ENCODE measurements around the gene PTPDC1.

The PTPDC1 gene, protein sequence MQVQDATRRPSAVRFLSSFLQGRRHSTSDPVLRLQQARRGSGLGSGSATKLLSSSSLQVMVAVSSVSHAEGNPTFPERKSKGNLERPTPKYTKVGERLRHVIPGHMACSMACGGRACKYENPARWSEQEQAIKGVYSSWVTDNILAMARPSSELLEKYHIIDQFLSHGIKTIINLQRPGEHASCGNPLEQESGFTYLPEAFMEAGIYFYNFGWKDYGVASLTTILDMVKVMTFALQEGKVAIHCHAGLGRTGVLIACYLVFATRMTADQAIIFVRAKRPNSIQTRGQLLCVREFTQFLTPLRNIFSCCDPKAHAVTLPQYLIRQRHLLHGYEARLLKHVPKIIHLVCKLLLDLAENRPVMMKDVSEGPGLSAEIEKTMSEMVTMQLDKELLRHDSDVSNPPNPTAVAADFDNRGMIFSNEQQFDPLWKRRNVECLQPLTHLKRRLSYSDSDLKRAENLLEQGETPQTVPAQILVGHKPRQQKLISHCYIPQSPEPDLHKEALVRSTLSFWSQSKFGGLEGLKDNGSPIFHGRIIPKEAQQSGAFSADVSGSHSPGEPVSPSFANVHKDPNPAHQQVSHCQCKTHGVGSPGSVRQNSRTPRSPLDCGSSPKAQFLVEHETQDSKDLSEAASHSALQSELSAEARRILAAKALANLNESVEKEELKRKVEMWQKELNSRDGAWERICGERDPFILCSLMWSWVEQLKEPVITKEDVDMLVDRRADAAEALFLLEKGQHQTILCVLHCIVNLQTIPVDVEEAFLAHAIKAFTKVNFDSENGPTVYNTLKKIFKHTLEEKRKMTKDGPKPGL

GRCh38 chr9:94084314-94084713, at the start of gene PTPDC1:
Gene PTPDC1 (plus strand): TSS chr9:94084464. CDS start chr9:94084531, 67 bp downstream.
- peak; percentile 83 for DNase-seq

DNA sequence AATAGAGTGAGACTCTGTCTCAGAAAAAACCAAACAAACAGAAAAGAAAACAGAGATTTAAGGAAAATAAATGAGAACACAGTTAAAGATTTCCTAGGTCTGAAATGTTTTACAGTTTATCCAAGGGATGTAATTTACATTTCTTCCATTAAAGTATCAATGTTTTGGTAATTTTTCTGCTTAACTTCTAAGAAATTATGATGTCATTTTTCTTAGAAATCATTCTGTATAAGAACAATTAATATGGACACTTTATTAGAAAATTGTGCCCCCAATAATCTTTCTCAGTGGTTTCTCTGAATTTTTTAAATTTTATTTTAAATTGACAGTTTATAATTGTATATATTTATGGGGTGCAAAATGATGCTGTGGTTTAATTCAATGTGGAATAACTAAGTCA, 49.8 kb upstream of the PTPDC1 start:
- no peak for DNase-seq

- DNase-seq = no peak
Observed at GRCh38 chr9:94039786-94040185, 44.5 kb upstream of the PTPDC1 start.

DNA sequence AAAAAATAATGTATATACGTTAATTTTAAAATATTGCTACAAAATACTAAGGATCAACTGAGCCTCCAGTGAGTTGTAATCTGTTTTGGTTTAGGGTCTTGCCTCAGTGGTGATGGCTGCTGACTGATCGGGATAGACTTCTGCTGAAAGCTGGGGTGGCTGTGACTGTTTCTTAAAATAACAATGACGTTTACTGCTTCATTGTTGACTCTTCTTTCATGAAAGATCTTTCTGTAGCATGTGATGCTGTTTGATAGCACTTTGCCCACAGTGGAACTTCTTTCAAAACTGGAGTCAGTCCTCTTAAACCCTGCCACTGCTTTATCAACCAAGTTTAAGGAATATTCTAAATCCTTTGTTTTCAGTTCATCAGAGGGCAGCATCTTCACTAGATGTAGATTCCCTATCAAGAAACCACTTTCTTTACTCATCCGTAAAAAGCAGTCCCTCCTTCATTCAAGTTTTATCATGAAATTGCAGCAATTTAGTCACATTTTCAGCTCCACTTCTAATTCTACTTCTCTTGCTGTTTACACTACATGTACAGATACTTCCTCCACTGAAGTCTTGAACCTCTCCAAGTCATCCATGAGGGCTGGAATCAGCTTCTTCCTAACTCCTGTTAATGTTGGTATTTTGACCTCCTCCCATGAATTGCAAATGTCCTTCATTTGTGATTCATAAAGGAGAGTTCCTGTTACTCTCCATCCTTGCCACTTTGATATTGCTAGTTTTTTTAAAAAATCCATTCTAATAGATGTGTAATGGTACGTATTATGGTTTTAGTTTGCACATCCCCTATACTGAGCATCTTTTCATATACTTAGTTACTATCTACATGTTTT, 41.5 kb upstream of the PTPDC1 start:
- DNase-seq = no peak

DNA sequence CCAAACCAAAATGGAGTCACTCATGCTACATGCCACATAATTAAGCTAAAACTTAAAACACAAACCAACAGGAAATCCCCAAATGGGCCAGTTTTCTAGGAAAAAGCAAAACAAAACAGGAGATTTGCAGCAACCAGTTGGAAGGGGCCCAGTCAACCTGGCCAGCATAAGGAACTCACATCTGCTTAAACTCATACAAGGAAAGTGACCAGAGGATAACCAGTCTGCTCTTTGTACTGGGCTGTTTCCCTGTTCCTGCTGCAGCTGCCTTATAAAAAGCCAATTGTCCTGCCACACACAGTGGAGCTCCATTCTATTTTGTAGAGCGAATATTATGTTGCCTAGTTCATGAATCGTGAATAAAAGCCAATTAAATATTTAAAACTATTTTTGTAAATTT, 29.5 kb upstream of the PTPDC1 start:
- no peak for DNase-seq

DNA sequence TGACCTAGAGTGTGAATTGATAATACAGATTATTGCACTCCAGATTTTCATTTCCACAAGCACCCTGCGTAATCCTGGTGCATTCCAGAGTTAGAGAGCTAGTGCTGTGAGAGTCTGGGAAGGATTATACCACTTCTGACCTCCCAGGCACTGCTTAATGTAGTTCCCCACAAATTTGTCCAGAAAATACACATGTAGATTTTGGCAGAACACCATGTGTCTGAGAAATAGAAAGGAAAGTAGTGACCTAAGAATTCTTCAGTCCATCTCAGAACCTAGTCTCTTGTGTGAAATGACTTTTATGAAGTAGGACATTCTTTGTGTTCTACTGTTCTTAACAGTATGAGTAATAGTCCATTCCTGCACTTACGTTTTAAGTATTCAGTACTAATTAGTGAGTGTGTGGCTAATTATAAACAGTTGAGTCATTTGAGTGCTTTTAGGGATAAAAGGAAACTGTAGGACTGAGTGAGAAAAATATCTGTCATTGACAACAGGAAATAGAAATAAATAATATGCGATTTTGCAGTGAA, 27.8 kb upstream of the PTPDC1 start:
- peak; percentile 9 for DNase-seq

DNA sequence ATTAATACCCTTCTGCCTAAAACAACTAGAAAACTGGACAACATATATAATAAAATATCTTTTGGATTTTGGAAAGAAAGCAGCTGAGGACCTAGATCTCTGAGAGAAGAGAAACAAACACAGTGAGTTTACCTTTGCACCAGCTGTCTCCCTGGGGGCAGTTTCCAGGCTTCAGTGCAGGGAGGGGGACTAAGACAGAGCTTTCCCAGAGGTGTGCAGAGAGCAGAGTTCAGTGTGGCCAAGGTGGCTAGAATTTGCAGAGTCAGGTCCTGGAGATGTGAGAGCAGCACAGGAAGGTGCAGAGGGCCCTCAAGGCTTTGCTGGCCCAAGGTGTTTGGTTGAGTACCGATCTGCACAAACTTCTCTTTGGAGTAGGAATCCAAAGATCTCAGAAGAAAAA, 26.3 kb upstream of the PTPDC1 start:
- no peak for DNase-seq

DNA sequence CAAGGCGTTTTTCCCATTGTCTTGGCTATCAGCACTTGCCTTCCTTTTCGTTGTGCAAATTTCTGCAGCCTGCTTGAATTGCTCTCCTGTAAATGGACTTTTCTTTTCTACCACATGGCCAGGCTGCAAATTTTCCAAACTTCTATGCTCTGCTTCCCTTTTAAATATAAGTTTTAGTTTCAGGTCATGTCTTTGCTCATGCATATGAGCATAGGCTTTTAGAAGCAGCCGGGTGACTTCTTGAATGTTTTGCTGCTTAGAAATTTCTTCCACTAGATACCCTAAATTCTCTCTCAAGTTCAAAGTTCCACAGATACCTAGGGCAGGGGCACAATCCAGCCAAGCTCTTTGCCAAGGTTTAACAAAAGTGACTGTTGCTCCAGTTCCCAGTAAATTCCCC, 22.4 kb upstream of the PTPDC1 start:
- DNase-seq = no peak

DNA sequence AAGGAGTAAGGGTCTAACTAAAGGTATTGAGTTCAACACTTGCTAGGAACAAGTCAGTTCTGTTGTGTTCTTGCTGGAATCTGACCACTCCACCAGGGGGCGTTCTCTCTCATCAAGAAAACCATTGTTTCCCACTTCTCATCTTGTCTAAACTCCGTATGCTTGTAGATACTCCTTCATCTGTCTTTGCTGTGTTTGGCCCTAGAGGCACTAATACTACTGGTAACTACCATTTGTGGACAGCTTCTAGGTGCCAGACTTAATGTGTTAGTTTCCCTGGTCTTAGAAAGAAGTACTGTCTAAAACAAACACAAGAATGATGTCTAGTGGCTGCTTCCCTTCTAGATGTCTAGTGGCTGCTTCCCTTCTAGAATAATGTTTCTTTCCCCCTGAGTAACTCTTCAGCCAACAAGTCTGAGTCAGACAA, 18.7 kb upstream of the PTPDC1 start:
- DNase-seq = peak; percentile 87

- no peak for DNase-seq
Observed at GRCh38 chr9:94068257-94068656, 16.0 kb upstream of the PTPDC1 start.

DNA sequence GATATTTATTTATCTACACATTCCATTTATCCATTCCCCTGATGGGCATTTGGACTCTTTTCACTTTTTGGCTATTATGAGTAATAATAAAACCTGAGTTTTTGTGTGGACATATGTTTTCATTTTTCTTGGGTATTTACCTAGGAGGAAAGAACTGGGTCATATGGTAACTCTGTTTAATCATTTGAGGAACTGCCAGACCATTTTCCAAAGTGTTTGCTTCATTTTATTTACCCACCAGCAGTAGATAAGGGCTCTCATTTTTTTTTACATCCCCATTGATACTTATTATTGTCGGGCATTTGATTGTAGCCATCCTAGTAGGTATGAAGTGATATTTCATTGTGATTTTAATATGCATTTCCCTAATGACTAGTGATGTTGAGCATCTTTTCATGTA, 7.7 kb upstream of the PTPDC1 start:
- DNase-seq = no peak

- DNase-seq = no peak
Observed at GRCh38 chr9:94078086-94078485, 6.2 kb upstream of the PTPDC1 start.

- no peak for DNase-seq
Observed at GRCh38 chr9:94079236-94079635, 5.0 kb upstream of the PTPDC1 start.

DNA sequence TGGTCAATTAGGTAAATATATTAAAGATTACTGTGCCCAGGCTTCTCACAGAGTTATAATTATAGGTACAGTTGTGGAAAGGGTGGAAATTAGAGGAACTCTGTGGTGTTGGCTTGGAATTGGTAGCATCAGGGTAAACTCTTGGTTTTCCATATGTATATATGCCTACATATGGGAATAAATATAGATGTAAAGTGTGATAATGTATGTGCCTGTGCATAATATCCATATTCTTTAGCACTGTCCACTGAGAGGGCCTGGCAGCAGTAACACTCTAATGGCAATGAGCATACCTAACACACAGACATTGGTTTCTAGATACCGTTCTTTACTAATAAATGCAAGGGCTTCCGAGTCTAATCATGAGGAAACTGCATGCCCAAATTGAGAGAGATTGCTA, 4.0 kb upstream of the PTPDC1 start:
- DNase-seq = no peak

GRCh38 chr9:94081435-94081834, 2.8 kb upstream of the PTPDC1 start:
- DNase-seq = no peak

DNA sequence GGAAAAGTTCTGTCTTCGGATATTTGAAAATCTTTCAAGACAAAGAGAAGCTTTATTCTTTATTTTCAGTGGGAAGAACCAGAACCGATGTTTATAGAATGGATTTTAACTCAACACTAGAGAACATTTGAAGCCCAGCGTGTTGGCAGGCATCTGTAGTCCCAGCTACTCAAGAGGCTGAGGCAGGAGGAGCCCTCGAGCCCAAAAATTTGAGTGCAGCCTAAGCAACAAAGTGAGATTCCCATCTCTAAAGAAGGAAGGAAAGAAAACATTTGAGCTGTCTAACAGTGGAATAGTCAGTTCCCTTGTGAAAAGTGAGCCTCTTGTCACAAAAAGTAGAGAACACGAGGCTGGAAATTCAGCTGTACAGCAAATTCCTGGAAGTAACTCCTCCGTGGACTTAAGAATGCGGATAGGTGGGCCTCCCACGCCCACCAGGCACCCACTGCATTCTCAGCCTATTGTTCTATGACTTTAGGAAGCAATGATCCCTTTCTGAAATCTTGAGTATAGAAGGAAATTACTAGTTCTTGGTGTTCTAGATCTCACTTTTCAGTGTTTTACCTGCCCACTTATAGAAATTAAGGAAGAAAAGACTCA, 2.3 kb upstream of the PTPDC1 start:
- DNase-seq = no peak

GRCh38 chr9:94082553-94082952, 1.7 kb upstream of the PTPDC1 start:
- no peak for DNase-seq

- no peak for DNase-seq
Observed at GRCh38 chr9:94082956-94083355, 1.3 kb upstream of the PTPDC1 start.

DNA sequence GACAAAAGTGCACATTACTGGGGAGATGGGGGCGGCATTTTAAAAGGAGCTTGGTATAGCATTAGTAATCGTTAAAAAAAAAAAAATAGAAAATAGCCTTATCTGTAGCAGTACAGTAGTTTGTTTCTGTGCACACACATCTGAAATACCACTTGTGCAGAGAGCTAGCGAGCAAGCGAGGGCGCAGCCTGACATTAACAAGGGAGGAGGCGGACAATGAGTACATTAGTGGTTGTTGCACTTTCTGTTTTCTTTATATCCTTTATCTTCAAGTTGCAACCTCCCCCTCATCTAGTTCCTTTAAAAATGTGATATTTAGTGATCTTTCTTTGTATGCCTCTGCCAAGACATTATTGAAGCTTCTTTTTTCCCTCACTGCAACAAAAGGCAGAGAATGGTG, 880 bp upstream of the PTPDC1 start:
- DNase-seq = no peak

DNA sequence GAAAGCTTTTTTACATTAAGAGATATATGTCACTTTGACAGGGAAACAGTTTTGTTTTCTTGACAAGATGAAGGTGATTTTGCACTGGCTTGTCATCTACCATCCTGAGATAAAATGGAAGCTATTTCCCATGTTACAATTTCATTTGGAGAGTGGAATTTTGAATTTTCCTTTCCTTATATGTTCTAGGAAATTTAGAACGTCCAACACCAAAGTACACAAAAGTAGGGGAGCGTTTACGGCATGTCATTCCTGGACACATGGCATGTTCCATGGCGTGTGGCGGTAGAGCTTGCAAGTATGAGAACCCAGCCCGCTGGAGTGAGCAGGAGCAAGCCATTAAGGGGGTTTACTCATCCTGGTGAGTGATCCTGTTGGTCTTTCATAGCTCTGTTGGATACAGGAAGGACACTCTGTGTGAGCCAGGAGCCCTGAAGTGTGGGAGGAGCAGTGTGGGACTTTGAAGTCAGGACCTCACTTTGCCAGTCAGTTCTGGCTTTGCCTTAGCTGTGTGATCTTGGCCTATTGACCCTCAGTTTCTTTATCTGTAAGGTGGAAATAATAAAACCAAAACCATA, 887 bp downstream of the PTPDC1 start:
- no peak for DNase-seq

- no peak for DNase-seq
Observed at GRCh38 chr9:94086486-94087345, 2.5 kb downstream of the PTPDC1 start.

Measured in eye (tissue), 1 donor.